GM12875 (cell line): ENCODE data around the gene SLC6A7.

ENCODE experiments used
- H3K4me3 ChIP-seq: one replicate; pipeline ENCODE4 v1.5.1; 2011; ENCODE audit warnings: low read depth, low read length, control low read depth
- TF ChIP-seq, protein P1 (sequence below): IDR thresholded peaks from 2 replicates; pipeline ENCODE4 v1.5.1; 2011; ENCODE audit warnings: low read depth, mild to moderate bottlenecking, control low read depth, inconsistent platforms, low read length, moderate library complexity, borderline replicate concordance; ENCODE audit not compliant: insufficient read depth

Gene SLC6A7

DNA sequence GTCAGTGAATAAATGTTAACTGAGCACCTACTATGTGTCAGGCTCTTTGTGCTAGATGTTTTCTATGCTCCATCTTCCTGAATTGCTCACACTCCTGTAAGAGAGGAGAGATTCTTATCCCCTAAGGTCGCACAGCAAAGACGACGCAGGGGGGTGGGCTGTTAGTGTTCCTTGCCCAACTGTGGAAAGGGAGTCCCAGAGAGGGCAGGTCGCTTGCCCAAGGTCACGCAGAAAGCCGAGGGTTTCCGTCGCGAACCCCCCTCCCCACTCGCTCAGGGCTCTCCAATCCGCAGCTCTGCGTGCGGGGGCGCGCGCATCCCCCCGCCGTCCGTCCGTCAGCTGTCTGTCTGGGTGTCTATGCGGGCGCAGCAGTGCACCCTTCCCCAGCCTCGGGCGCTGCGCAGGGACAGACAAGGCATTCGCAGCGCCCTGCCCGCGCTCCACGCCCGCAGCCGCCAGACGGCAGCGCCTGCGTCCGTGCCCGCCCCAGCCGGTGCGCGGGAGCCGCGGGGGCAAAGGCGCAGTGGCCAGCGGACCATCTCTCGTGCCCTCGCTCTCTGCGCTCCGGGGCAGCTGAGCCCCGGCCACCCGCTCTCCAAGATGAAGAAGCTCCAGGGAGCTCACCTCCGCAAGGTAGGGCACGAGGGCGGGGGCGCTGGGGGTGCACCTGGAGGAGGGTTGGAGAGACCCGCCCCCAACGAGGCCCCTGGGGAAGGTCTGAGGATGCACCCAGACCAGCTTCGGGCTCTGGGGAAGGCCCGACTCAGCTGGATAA, at the start of gene SLC6A7:
Gene SLC6A7 (plus strand): TSS at position 335 of the 775 bp plus-strand sequence. CDS start 266 bp downstream, at position 601.
- TF ChIP-seq, protein P1, sequence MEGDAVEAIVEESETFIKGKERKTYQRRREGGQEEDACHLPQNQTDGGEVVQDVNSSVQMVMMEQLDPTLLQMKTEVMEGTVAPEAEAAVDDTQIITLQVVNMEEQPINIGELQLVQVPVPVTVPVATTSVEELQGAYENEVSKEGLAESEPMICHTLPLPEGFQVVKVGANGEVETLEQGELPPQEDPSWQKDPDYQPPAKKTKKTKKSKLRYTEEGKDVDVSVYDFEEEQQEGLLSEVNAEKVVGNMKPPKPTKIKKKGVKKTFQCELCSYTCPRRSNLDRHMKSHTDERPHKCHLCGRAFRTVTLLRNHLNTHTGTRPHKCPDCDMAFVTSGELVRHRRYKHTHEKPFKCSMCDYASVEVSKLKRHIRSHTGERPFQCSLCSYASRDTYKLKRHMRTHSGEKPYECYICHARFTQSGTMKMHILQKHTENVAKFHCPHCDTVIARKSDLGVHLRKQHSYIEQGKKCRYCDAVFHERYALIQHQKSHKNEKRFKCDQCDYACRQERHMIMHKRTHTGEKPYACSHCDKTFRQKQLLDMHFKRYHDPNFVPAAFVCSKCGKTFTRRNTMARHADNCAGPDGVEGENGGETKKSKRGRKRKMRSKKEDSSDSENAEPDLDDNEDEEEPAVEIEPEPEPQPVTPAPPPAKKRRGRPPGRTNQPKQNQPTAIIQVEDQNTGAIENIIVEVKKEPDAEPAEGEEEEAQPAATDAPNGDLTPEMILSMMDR: no peak
- no peak within 1 kb of the TSS for H3K4me3 ChIP-seq

DNA sequence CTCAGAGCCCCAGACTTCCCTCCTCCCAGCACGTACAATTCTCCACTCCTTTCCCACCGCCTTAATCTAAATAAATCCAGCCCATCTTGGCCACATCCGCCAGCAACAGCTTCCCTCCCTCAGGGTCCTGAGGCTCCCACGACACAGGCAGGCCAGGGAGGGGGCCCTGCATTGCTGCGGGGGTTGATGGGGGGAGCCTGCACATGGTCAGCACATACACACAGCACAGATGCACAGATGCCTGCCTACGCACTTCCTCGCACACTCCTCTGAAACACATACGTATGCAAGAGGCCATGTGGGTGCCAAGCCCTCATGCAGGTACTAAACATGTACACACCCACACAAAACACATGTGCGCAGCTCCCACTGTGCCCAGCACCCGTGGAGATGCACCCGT, 49.0 kb upstream of the SLC6A7 start:
- TF ChIP-seq, protein P1: no peak
- H3K4me3 ChIP-seq: no peak overlapping the region

GRCh38 chr5:150141544-150142184, 48.2 kb upstream of the SLC6A7 start:
- TF ChIP-seq, protein P1: no peak
- H3K4me3 ChIP-seq: no peak overlapping the region

GRCh38 chr5:150142185-150142958, 47.5 kb upstream of the SLC6A7 start:
- no peak overlapping the region for H3K4me3 ChIP-seq
- TF ChIP-seq, protein P1: no peak

GRCh38 chr5:150142959-150143349, 46.9 kb upstream of the SLC6A7 start:
- H3K4me3 ChIP-seq: no peak overlapping the region
- TF ChIP-seq, protein P1: no peak

GRCh38 chr5:150143350-150144245, 46.3 kb upstream of the SLC6A7 start:
- H3K4me3 ChIP-seq: no peak overlapping the region
- TF ChIP-seq, protein P1: no peak
